SK-N-SH treated with all-trans-retinoic acid at 6 μM for 48 hours (cell line): ENCODE measurements around the gene MCRS1.

Experiments
- ATAC-seq: fragments of 200-7000 bp; cut with Tn5 transposase; 3 replicates; pipeline ENCODE4 v1.9.1; 2020; ENCODE audit warnings: mild to moderate bottlenecking, moderate library complexity
- ARNTL ChIP-seq: fragments of 450-650 bp; formaldehyde crosslinking; IDR thresholded peaks from 2 replicates; pipeline ENCODE4 v1.5.0; 2020; ENCODE audit warnings: low read depth, mild to moderate bottlenecking, moderate library complexity, borderline replicate concordance
- BACH2 ChIP-seq: fragments of 250-450 bp; sonication (Bioruptor Pico); IDR thresholded peaks from 2 replicates; pipeline ENCODE4 v1.9.0; 2021; ENCODE audit warnings: mild to moderate bottlenecking, borderline replicate concordance
- GLIS3 ChIP-seq: fragments of 250-450 bp; sonication (Bioruptor Pico); IDR thresholded peaks from 2 replicates; pipeline ENCODE4 v1.5.0; 2020; ENCODE audit warnings: mild to moderate bottlenecking, moderate library complexity
- ISL1 ChIP-seq: fragments of 250-450 bp; sonication (Bioruptor Pico); IDR thresholded peaks from 2 replicates; pipeline ENCODE4 v2.1.2; 2022; ENCODE audit warnings: mild to moderate bottlenecking, moderate library complexity
- OSR1 ChIP-seq: fragments of 250-450 bp; sonication (Bioruptor Pico); IDR thresholded peaks from 2 replicates; pipeline ENCODE4 v1.8.0; 2022; ENCODE audit warnings: moderate library complexity, mild to moderate bottlenecking, inconsistent platforms
- PATZ1 ChIP-seq: fragments of 250-450 bp; sonication (Bioruptor Pico); IDR thresholded peaks from 2 replicates; pipeline ENCODE4 v1.8.0; 2020; ENCODE audit warnings: mild to moderate bottlenecking, moderate library complexity, borderline replicate concordance
- PPARA ChIP-seq: fragments of 250-450 bp; sonication (Bioruptor Pico); IDR thresholded peaks from 2 replicates; pipeline ENCODE4 v1.5.0; 2020; ENCODE audit warnings: mild to moderate bottlenecking, borderline replicate concordance
- RARB ChIP-seq: fragments of 250-450 bp; sonication (Bioruptor Pico); IDR thresholded peaks from 2 replicates; pipeline ENCODE4 v1.8.0; 2021; ENCODE audit warnings: mild to moderate bottlenecking, moderate library complexity
- TCF4 ChIP-seq: fragments of 250-450 bp; sonication (Bioruptor Pico); IDR thresholded peaks from 2 replicates; pipeline ENCODE4 v1.8.0; 2021; ENCODE audit warnings: mild to moderate bottlenecking, moderate library complexity, borderline replicate concordance
- TOX ChIP-seq: fragments of 250-450 bp; sonication (Bioruptor Pico); IDR thresholded peaks from 2 replicates; pipeline ENCODE4 v1.8.0; 2021; ENCODE audit warnings: mild to moderate bottlenecking, moderate library complexity, borderline replicate concordance
- TSHZ2 ChIP-seq: fragments of 250-450 bp; sonication (Bioruptor Pico); IDR thresholded peaks from 2 replicates; pipeline ENCODE4 v1.5.0; 2020; ENCODE audit warnings: mild to moderate bottlenecking, moderate library complexity
- ZC3H10 ChIP-seq: fragments of 250-450 bp; sonication (Bioruptor Pico); IDR thresholded peaks from 2 replicates; pipeline ENCODE4 v1.5.1; 2021; ENCODE audit warnings: mild to moderate bottlenecking, moderate library complexity
- ZFP3 ChIP-seq: fragments of 250-450 bp; sonication (Bioruptor Pico); IDR thresholded peaks from 2 replicates; pipeline ENCODE4 v1.5.0; 2020; ENCODE audit warnings: mild to moderate bottlenecking, moderate library complexity
- ZFP30 ChIP-seq: fragments of 450-650 bp; formaldehyde crosslinking; IDR thresholded peaks from 2 replicates; pipeline ENCODE4 v1.5.0; 2022; ENCODE audit warnings: mild to moderate bottlenecking, moderate library complexity
- ZNF70 ChIP-seq: fragments of 450-650 bp; formaldehyde crosslinking; IDR thresholded peaks from 2 replicates; pipeline ENCODE4 v1.5.0; 2020; ENCODE audit warnings: mild to moderate bottlenecking, moderate library complexity
- ZNF8 ChIP-seq: fragments of 450-650 bp; formaldehyde crosslinking; IDR thresholded peaks from 2 replicates; pipeline ENCODE4 v1.5.0; 2020; ENCODE audit warnings: mild to moderate bottlenecking, moderate library complexity
- TF ChIP-seq, protein P1 (sequence below): fragments of 250-450 bp; sonication (Bioruptor Pico); IDR thresholded peaks from 2 replicates; pipeline ENCODE4 v1.5.1; 2020; ENCODE audit warnings: low read depth, mild to moderate bottlenecking, moderate library complexity
- TF ChIP-seq, protein P2 (sequence below): fragments of 250-450 bp; sonication (Bioruptor Pico); IDR thresholded peaks from 2 replicates; pipeline ENCODE4 v1.5.1; 2021; ENCODE audit warnings: mild to moderate bottlenecking, moderate library complexity

Gene MCRS1

DNA sequence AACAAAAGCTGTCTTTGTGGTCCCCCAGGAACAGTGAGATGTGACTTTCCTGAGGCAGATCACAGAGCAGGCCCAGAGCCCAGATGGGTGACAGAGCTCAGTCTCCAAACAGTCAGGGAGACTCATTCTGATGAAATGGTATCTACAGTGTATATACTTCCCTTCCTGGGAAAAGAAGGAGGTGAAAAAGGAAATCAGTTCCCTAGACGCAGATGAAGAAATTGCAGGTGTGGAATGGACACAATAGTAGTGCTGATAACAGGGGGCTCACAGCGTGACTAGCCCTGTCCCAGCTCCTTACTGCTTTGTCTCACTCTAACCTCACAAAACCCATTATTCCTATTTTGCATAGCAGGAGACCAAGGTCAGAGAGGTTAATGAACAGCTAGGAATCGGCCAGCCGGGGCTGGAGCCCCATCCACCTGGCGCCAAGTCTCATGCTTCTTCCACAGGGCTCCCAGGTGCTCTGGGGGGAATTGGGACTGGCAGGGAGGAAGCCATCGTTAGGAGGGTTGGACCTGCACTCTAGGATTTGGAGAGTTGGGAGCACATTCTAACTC, 17.2 kb downstream of the MCRS1 start:
- TF ChIP-seq ZFP3 (CRISPR knock-in tag): no peak
- TF ChIP-seq TSHZ2 (CRISPR knock-in tag): no peak
- no peak for TF ChIP-seq PPARA (CRISPR knock-in tag)
- TF ChIP-seq, protein P1, sequence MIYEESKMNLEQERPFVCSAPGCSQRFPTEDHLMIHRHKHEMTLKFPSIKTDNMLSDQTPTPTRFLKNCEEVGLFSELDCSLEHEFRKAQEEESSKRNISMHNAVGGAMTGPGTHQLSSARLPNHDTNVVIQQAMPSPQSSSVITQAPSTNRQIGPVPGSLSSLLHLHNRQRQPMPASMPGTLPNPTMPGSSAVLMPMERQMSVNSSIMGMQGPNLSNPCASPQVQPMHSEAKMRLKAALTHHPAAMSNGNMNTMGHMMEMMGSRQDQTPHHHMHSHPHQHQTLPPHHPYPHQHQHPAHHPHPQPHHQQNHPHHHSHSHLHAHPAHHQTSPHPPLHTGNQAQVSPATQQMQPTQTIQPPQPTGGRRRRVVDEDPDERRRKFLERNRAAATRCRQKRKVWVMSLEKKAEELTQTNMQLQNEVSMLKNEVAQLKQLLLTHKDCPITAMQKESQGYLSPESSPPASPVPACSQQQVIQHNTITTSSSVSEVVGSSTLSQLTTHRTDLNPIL (CRISPR knock-in tag): no peak
- no peak for TF ChIP-seq ZNF70
- no peak for TF ChIP-seq ZNF8 (CRISPR knock-in tag)
- no peak for TF ChIP-seq RARB (CRISPR knock-in tag)
- TF ChIP-seq ZC3H10: no peak
- no peak for TF ChIP-seq TCF4 (CRISPR knock-in tag)
- TF ChIP-seq, protein P2, sequence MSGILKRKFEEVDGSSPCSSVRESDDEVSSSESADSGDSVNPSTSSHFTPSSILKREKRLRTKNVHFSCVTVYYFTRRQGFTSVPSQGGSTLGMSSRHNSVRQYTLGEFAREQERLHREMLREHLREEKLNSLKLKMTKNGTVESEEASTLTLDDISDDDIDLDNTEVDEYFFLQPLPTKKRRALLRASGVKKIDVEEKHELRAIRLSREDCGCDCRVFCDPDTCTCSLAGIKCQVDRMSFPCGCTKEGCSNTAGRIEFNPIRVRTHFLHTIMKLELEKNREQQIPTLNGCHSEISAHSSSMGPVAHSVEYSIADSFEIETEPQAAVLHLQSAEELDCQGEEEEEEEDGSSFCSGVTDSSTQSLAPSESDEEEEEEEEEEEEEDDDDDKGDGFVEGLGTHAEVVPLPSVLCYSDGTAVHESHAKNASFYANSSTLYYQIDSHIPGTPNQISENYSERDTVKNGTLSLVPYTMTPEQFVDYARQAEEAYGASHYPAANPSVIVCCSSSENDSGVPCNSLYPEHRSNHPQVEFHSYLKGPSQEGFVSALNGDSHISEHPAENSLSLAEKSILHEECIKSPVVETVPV (CRISPR knock-in tag): no peak
- no peak for TF ChIP-seq PATZ1
- TF ChIP-seq ZFP30 (CRISPR knock-in tag): no peak
- no peak for TF ChIP-seq OSR1 (CRISPR knock-in tag)
- TF ChIP-seq, all 23 proteins: peak for 0
- ATAC-seq: no peak

GRCh38 chr12:49549735-49550692, 17.9 kb downstream of the MCRS1 start:
- ATAC-seq: no peak
- TF ChIP-seq ARNTL (CRISPR knock-in tag): no peak
- no peak for TF ChIP-seq TOX (CRISPR knock-in tag)
- TF ChIP-seq, protein P2 (CRISPR knock-in tag): no peak
- no peak for TF ChIP-seq PPARA (CRISPR knock-in tag)
- no peak for TF ChIP-seq ZFP3 (CRISPR knock-in tag)
- TF ChIP-seq GLIS3 (CRISPR knock-in tag): no peak

- ATAC-seq: no peak
- TF ChIP-seq PATZ1: no peak
- TF ChIP-seq ISL1: no peak
- no peak for TF ChIP-seq TSHZ2 (CRISPR knock-in tag)
- TF ChIP-seq, protein P1 (CRISPR knock-in tag): no peak
- TF ChIP-seq GLIS3 (CRISPR knock-in tag): no peak
- no peak for TF ChIP-seq TOX (CRISPR knock-in tag)
- TF ChIP-seq BACH2 (CRISPR knock-in tag): no peak
- no peak for TF ChIP-seq OSR1 (CRISPR knock-in tag)
These were observed 18.9 kb downstream of the MCRS1 start for GRCh38 chr12:49548822-49549648.
